HPDE6-E6E7 (cell line): ENCODE measurements around the gene ARHGAP26.

Experiments used
- DNase-seq: peaks from one replicate; pipeline ENCODE4 v3.0.0; 2011; ENCODE audit warnings: missing footprints; ENCODE audit errors: extremely low spot score

The ARHGAP26 gene

DNA sequence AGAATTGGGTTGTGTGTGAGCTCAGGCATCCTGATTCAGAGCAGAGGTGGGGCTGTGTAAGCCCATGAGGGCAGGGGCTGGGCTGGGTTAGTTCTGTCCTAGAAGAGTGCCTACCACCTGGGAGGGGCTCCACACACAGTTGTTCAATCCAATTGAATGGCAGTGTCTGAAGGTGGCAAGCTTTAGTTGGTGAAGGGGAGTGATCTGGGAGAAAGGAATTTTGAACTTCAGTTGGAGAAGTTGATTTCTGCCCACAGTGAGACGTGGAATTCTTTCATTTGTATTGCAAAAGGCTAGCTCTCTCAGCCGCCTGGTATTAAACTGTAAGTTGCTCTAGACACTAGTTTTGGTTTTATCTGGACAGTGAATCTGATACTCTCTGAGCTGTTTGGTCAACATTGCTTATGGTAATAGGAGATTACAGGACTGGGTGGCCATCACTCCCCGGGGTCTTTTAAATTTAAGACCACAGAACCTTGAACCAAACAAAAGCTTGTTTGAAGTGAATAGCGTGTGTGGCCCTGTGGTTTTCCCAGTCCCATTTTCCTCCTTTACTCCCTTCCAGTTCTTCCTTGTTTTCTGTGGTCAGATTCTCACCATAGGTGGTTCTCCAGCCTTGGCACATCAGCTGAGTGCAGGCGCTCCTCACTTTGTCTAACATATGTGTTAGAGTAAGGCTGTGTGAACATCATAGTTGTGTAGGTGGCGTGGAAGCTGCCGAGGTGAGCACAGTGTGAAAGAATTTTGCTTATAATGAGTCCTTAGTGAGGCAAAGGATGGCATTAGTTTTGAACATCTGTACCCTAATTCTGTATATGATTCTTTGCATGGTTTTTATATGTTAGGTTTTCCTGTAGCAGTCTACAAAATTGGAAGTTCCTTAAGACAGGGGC, 78.0 kb downstream of the ARHGAP26 start:
- no peak for DNase-seq

GRCh38 chr5:142849466-142849865, 79.3 kb downstream of the ARHGAP26 start:
- DNase-seq: no peak

- DNase-seq: no peak
Measured at GRCh38 chr5:142849880-142850279, 79.7 kb downstream of the ARHGAP26 start.

DNA sequence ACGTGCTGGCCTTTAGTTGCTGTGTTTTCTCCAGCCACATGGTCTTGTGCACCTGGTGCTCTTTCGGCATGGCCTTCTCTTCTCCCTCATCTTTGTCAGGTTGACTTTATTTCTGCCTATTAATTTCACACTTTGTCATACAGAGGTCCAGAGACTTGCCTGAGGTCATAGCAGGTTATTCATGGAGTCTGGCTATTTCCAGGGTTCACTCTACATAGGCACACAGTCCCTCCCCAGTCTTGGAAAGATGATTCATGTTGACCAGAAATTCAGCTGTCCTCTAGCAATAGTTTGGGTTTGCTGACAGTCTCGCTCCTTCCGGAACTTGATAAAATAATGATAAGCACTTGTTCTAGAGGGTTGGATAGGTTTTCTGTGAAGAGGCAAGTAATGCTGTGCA, 81.6 kb downstream of the ARHGAP26 start:
- DNase-seq: no peak

DNA sequence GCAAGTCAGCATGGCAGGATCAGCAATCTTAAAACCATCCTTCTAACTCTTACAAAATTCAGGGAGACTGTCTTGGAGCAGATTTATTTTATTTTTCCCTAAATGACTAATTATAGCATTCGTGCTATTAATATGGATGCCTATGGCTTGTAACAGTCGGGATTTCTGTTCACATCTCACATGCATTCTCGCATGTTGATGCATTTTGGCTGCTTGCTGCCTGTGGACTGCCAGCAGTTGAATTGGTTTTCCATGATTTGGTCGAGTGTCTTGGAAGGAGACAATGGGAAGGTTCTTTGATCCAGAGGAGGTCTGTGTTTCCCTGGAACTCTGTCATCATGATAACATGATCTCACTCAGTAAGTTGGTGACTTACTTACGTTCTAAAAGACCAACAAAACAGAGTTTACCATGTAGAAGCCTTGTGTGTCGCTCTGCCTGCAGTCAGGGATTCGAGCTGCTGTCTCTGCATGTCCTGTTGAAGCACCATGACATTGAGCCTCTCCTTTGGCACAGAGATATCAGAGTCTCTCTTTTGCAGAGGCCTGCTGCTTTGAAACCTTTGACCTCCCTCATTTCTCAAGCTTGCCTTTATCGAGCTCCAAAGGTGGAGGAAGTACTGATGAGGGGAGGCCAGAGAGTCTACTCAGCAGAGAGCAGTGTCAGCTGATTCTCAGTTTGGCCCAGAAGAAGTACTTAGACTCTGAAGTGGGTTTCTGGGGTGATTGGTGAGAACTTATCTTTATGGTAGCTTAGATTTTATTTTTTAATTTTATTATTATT, 82.4 kb downstream of the ARHGAP26 start:
- DNase-seq: no peak

GRCh38 chr5:142853682-142854081, 83.5 kb downstream of the ARHGAP26 start:
- no peak for DNase-seq

DNA sequence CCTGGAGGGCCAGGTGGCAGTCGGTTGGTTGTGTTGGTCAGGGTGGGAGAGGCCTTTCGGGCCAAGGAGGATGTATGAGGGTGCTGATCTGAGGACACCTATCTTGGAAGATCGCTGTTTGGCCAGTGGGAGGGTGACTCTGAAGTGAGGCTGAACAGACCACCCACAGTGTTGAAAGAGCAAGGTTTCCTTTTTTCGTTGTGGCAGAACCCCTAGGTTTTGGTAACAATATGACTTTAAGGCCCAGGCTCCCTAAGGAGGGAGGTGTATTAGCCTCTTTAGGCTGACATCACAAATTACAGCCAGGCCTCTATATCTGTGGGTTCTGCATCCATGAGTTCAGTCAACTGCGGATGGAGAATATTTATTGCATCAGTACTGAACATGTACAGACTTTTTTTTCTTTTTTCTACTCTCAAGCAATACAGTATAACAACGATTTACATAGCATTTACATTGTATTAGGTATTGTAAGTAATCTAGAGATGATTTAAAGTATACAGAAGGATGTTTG, 86.1 kb downstream of the ARHGAP26 start:
- no peak for DNase-seq

- no peak for DNase-seq
Measured at GRCh38 chr5:142857405-142857804, 87.2 kb downstream of the ARHGAP26 start.

DNA sequence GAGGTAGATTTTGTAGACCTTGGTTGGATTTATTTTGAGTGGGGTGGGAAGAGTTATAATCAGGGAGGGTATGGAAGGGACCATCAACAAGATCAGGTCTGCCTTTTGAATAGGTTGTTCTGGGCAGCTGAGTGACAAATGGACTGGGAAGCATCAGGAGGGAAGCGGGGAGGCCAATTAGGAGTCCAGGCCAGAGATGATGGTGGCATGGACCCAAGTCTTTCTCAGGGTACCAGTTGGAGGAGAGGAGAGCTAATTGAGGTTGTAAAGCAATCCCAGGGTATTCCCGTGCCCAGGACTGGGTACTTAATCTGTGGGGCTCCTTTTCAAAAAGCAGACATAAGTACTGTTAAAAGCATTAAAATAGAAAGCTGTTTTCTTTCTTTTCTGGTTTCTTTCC, 88.9 kb downstream of the ARHGAP26 start:
- DNase-seq: no peak

GRCh38 chr5:142860270-142860669, 90.1 kb downstream of the ARHGAP26 start:
- no peak for DNase-seq

DNA sequence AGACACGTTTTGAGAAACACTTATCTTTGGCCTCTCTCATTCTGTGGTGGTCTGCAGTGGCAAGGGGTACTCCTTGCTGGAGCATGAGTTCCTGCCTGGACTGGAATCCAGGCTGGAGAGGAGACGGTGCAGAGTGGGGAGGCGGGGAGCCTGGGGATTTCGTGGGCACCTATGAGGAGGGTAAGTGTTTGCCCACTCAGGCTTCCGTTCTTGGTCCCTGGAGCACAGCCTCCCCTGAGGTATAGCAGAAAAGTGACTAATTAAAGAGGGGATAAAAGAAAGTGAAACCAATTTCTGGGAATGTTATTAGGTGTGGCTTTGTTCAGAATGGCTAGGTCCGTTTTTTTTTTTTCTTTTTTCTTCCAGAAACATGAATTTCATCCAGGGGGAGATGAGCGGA, 90.8 kb downstream of the ARHGAP26 start:
- DNase-seq: no peak

GRCh38 chr5:142862594-142862993, 92.4 kb downstream of the ARHGAP26 start:
- DNase-seq: no peak

- DNase-seq: no peak
Measured at GRCh38 chr5:142863856-142864255, 93.7 kb downstream of the ARHGAP26 start.

DNA sequence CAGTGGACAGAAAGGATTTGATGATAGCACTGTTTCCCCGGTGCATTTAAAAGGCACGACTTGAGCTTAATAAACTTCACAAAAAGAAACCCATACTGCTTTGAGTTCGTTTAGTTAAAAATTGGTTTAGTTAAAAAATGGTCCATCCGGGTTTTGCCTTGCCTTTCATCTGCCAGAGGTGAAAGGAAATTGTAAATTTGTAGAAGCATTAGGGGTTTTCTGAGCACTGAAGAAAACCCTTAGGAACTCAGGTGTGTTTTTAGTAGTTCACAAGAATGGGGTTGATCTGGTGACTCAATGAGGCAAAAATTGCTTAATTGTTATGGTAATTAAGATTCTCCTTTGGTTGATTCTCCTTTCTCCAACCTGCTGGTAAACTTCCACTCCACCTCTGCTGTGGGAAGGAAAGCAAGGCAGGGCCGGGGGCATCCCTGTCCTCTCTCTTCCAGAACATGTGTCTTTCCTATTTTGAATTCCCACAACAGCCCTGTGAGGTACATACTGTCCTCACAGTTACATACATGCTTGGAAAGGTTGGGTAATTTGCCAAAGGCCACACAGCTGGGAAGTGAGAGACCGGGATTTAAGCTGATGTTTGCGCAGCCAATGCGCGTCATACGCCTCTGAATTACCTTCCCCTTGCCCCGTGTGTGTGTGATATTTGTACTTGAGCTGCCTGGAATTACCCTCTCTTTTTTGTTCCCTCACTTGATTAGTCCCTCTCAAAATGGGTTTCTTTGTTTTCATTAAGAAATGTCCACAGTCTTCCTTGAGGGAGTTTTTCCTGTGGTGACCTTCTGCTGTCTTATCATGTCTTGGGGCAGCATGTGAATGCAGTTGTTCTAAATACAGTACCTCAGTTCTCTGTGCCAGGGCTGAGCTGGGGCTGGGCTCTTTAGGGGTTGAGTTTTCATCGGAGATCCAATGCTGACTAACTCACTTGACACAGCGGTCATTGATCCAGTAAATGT, 94.4 kb downstream of the ARHGAP26 start:
- no peak for DNase-seq

- no peak for DNase-seq
Measured at GRCh38 chr5:142865631-142866030, 95.5 kb downstream of the ARHGAP26 start.

GRCh38 chr5:142866563-142867275, 96.5 kb downstream of the ARHGAP26 start:
- peak; percentile 64 for DNase-seq

GRCh38 chr5:142869886-142870285, 99.7 kb downstream of the ARHGAP26 start:
- DNase-seq: no peak

DNA sequence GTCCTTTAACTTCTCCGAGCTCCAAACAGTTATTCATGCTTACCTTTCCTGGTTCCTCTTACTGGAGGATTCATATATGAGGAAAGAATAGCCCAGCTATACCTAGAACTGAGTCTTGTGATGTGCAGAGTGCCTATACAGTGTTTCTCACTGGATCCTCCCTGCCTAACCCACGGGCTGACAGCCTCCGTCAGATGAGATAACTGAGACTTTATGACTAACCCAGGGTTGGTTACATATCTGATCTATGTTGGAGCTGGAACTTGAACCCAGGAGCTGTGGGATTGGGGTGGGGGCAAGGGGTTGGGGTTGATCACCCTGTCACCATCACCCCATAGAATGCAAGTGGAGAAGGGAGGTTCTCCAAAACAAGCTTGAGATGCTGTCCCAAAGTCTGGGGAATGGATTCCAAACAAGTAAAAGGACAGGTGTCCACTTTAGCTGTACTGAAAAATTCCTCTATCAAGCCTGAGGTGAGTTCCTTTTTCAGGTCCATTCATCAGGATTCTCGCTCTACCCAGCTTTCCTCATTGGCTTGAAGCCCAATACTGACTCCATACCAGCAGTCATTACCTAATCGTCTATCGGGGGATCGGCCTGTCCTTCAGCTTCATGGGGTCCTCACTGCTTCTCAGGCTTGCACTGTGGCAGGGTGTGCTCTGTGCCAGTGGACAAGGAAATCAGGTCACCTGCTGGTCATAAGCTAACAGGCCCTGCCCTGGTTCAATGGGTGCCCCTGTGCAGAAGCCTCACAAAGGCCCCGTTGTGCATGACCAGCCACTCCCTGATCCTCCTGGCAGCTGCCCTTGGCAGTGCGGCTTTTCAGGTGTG, 100.6 kb downstream of the ARHGAP26 start:
- DNase-seq: no peak

DNA sequence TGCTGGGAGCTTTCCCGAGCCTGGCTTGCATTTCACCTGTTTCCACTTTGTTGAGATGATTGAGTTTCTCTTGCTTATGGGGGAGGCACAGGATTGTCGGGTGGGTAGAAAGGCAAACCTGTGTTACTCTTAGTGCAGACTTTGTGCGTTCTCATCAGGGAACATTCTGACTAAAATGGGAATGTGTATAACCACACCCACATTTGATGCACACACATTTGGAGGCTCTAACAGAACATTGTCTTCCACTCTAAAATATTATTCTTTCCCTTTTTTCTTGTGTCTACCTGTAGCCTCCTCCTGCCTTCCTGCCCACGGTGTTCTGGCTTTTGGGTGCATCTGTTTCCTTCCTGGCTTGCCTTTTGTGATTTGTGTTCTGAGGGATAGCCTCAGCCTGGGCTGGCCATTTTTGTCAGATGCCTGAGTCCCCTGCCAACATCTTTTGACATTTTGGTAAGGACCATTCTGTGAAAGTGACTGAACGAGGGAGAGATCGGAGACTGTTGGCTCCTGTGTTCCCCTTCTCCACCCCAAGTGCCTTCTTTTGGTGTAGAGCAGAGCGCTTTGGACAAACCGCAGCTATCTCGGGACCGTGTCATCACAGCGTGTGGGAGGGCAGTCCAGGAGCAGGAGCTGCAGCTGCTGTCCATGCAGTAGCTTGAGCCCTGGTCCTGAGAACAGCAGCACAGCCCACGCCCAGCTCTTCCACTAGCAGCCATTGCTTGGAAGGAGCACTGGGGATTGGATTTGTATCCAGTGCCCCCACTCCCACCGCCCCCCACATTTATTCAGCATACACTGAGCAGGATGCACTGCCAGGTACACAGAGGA, 101.4 kb downstream of the ARHGAP26 start:
- no peak for DNase-seq
